Liver (tissue), 9 donors: ENCODE measurements around the gene CATSPER1. TPM values are rescaled to one million over a fixed set of nuclear protein-coding genes. Genes with fewer than 3 reads are reported as not detected.

Experiments
- DNase-seq: peaks from one replicate; pipeline ENCODE4 v3.0.0-alpha.2; 2017; ENCODE audit warnings: low spot score
- H3K27ac ChIP-seq, 2 donors: one replicate each; pipeline ENCODE4 v1.7.0; 2013; ENCODE audit warnings: inconsistent platforms in 2 of 2, low read length in 2 of 2, control low read depth in 1 of 2, low read depth in 1 of 2, mild to moderate bottlenecking in 1 of 2
- H3K27me3 ChIP-seq, 4 donors: one replicate each; pipeline versions ENCODE4 v1.6.1 to v1.7.0; 2013; ENCODE audit warnings: low read length in 3 of 4, inconsistent platforms in 1 of 4, mild to moderate bottlenecking in 1 of 4, moderate library complexity in 1 of 4; ENCODE audit not compliant: control insufficient read depth in 4 of 4, insufficient read depth in 4 of 4
- H3K36me3 ChIP-seq, 4 donors: one replicate each; pipeline versions ENCODE4 v1.6.1 to v1.7.0; 2013; ENCODE audit warnings: low read length in 3 of 4, mild to moderate bottlenecking in 3 of 4, low read depth in 1 of 4, moderate library complexity in 1 of 4; ENCODE audit not compliant: control insufficient read depth in 4 of 4, insufficient read depth in 3 of 4
- H3K4me1 ChIP-seq, 4 donors: one replicate each; pipeline versions ENCODE4 v1.6.1 to v1.7.0; 2013; ENCODE audit warnings: low read length in 3 of 4, mild to moderate bottlenecking in 3 of 4, moderate library complexity in 1 of 4; ENCODE audit not compliant: control insufficient read depth in 4 of 4, insufficient read depth in 4 of 4
- H3K4me3 ChIP-seq, 3 donors: one replicate each; pipeline versions ENCODE4 v1.6.1 to v1.7.0; 2013; ENCODE audit warnings: low read length in 3 of 3, control low read depth in 1 of 3, low read depth in 1 of 3, mild to moderate bottlenecking in 1 of 3
- H3K9ac ChIP-seq, 2 donors: one replicate each; pipeline ENCODE4 v1.7.0; 2013; ENCODE audit warnings: low read length in 2 of 2, mild to moderate bottlenecking in 2 of 2, moderate library complexity in 2 of 2, control low read depth in 1 of 2, low read depth in 1 of 2
- H3K9me3 ChIP-seq, 4 donors: one replicate each; pipeline versions ENCODE4 v1.6.1 to v1.7.0; 2013; ENCODE audit warnings: low read length in 3 of 4; ENCODE audit not compliant: control insufficient read depth in 4 of 4
- EGR1 ChIP-seq, 2 donors: IDR thresholded peaks; 2 replicates each; pipeline ENCODE4 v1.6.1; 2016 to 2018; ENCODE audit warnings: antibody characterized with exemption in 2 of 2, low read depth in 2 of 2
- FOXA1 ChIP-seq: IDR thresholded peaks from 2 replicates; pipeline ENCODE4 v1.6.1; 2016; ENCODE audit warnings: antibody characterized with exemption
- FOXA2 ChIP-seq: IDR thresholded peaks from 2 replicates; pipeline ENCODE4 v1.6.1; 2016; ENCODE audit warnings: antibody characterized with exemption
- GABPA ChIP-seq, 2 donors: IDR thresholded peaks in 1 of 2; conservative IDR thresholded peaks in 1 of 2; 2 replicates each; pipeline ENCODE4 v1.6.1; 2016; ENCODE audit warnings: antibody characterized with exemption in 2 of 2, mild to moderate bottlenecking in 1 of 2, moderate library complexity in 1 of 2
- HNF4A ChIP-seq, 2 donors: conservative IDR thresholded peaks; 2 replicates each; pipeline ENCODE4 v1.6.1; 2016; ENCODE audit warnings: antibody characterized with exemption in 2 of 2, mild to moderate bottlenecking in 2 of 2
- HNF4G ChIP-seq: IDR thresholded peaks from 2 replicates; pipeline ENCODE4 v1.6.1; 2016; ENCODE audit warnings: antibody characterized with exemption
- JUND ChIP-seq, 2 donors: IDR thresholded peaks; 2 replicates each; pipeline ENCODE4 v1.6.1; 2016; ENCODE audit warnings: antibody characterized with exemption in 2 of 2
- MAX ChIP-seq: IDR thresholded peaks from 2 replicates; pipeline ENCODE4 v1.6.1; 2016; ENCODE audit warnings: antibody characterized with exemption
- NR2F2 ChIP-seq: IDR thresholded peaks from 2 replicates; pipeline ENCODE4 v1.6.1; 2016; ENCODE audit warnings: antibody characterized with exemption
- RAD21 ChIP-seq, 2 donors: IDR thresholded peaks; 2 replicates each; pipeline ENCODE4 v1.6.1; 2016; ENCODE audit warnings: antibody characterized with exemption in 2 of 2, mild to moderate bottlenecking in 2 of 2
- RXRA ChIP-seq, 2 donors: IDR thresholded peaks; 2 replicates each; pipeline ENCODE4 v1.6.1; 2017 to 2018; ENCODE audit warnings: antibody characterized with exemption in 2 of 2, mild to moderate bottlenecking in 1 of 2
- SP1 ChIP-seq: IDR thresholded peaks from 2 replicates; pipeline ENCODE4 v1.6.1; 2018; ENCODE audit warnings: antibody characterized with exemption, mild to moderate bottlenecking
- TAF1 ChIP-seq: conservative IDR thresholded peaks from 2 replicates; pipeline ENCODE4 v1.6.1; 2016; ENCODE audit warnings: antibody characterized with exemption, mild to moderate bottlenecking
- YY1 ChIP-seq: IDR thresholded peaks from 2 replicates; pipeline ENCODE4 v1.6.1; 2016; ENCODE audit warnings: antibody characterized with exemption, mild to moderate bottlenecking
- WGBS: extraction: QIAGEN DNeasy Blood & Tissue Kit; methylation state at CpG from one replicate; pipeline ENCODE4 v1.1.7; 2013; 5-methylcytosine and 5-hydroxymethylcytosine counted together
- polyA plus RNA-seq, 2 donors: library from polyadenylated mRNA; stranded (reverse) in 1 of 2; unstranded in 1 of 2; fragments of 200-250 nt in 1 of 2; fragments of >200 nt in 1 of 2; fragmentation: Nextera tagmentation in 1 of 2; extraction: Ambion mirVana in 1 of 2; gene quantifications; one replicate each; pipeline versions ENCODE4 v1.2.1 to v1.2.3, GENCODE V29; 2013 to 2015
- total RNA-seq, 2 donors: library from RNA; depleted of rRNA; stranded (reverse); fragments of >200 nt; gene quantifications; one replicate each; pipeline ENCODE4 v1.2.3, GENCODE V29; 2014
- TF ChIP-seq, protein P1 (sequence below): IDR thresholded peaks from 2 replicates; pipeline ENCODE4 v1.6.1; 2016; ENCODE audit warnings: antibody characterized with exemption, mild to moderate bottlenecking
- TF ChIP-seq, protein P2 (sequence below): IDR thresholded peaks from 2 replicates; pipeline ENCODE4 v1.6.1; 2016; ENCODE audit warnings: antibody characterized with exemption
- TF ChIP-seq, protein P3 (sequence below): IDR thresholded peaks from 2 replicates; pipeline ENCODE4 v1.6.1; 2016; ENCODE audit warnings: antibody characterized with exemption
- TF ChIP-seq, protein P4 (sequence below): fragments of 150-350 bp; IDR thresholded peaks from 2 replicates; pipeline ENCODE4 v1.5.1; 2017; ENCODE audit warnings: improper control_type of control experiment, low read depth, low read length; ENCODE audit not compliant: missing input control
- donor health status: healthy.
- donor health status: healthy.
- donor health status: healthy.
- donor health status: healthy.
- donor health status: healthy.

Gene CATSPER1
- total and polyA plus RNA-seq, 4 donors, result 0.17 TPM; not detected in 3

DNA sequence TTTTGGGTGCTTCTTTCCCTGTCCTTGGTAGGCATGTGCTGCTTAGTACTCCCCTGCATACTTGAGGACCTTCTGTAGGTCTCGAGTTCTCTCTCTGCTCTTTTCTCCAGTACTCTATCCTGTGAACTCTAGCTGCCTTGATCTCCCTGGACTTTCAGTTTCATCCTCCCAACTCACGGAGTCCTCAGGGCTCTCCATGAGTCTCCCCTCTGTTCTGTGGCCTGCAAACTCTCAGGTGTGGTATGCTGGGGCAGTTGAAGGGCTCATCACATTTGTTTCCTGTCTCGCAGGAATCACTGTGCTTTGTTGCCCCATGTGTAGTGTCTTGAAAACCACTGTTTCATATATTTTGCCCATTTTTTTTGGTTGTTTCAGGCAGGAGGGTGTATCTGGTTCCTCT lies 40.5 kb upstream of the CATSPER1 start:
- peaks cover 5 to 40% (median 30%) of the 10 kb centered on the region in 4 donors for H3K4me1 ChIP-seq
- H3K9me3 ChIP-seq, result no peaks in the 10 kb centered on the region
- no peak overlapping the region for H3K4me3 ChIP-seq
- TF ChIP-seq MAX (no peak), NR2F2 (no peak), JUND (IDR thresholded peaks at IDR 0.05) (no peak), SP1 (no peak), EGR1 (IDR thresholded peaks at IDR 0.05; ENCODE audit: low read depth in 2 of 2) (no peak), YY1 (no peak), FOXA2 (no peak), RXRA (IDR thresholded peaks at IDR 0.05) (no peak), RAD21 (IDR thresholded peaks at IDR 0.05) (no peak), FOXA1 (no peak), GABPA (IDR thresholded peaks at IDR 0.05 in 1 of 2, conservative IDR thresholded peaks at IDR 0.05 in 1 of 2) (no peak), HNF4G (no peak), HNF4A (conservative IDR thresholded peaks at IDR 0.05) (no peak), TAF1 (no peak)
- TF ChIP-seq, protein P1, sequence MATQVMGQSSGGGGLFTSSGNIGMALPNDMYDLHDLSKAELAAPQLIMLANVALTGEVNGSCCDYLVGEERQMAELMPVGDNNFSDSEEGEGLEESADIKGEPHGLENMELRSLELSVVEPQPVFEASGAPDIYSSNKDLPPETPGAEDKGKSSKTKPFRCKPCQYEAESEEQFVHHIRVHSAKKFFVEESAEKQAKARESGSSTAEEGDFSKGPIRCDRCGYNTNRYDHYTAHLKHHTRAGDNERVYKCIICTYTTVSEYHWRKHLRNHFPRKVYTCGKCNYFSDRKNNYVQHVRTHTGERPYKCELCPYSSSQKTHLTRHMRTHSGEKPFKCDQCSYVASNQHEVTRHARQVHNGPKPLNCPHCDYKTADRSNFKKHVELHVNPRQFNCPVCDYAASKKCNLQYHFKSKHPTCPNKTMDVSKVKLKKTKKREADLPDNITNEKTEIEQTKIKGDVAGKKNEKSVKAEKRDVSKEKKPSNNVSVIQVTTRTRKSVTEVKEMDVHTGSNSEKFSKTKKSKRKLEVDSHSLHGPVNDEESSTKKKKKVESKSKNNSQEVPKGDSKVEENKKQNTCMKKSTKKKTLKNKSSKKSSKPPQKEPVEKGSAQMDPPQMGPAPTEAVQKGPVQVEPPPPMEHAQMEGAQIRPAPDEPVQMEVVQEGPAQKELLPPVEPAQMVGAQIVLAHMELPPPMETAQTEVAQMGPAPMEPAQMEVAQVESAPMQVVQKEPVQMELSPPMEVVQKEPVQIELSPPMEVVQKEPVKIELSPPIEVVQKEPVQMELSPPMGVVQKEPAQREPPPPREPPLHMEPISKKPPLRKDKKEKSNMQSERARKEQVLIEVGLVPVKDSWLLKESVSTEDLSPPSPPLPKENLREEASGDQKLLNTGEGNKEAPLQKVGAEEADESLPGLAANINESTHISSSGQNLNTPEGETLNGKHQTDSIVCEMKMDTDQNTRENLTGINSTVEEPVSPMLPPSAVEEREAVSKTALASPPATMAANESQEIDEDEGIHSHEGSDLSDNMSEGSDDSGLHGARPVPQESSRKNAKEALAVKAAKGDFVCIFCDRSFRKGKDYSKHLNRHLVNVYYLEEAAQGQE, result no peak
- TF ChIP-seq, protein P2, sequence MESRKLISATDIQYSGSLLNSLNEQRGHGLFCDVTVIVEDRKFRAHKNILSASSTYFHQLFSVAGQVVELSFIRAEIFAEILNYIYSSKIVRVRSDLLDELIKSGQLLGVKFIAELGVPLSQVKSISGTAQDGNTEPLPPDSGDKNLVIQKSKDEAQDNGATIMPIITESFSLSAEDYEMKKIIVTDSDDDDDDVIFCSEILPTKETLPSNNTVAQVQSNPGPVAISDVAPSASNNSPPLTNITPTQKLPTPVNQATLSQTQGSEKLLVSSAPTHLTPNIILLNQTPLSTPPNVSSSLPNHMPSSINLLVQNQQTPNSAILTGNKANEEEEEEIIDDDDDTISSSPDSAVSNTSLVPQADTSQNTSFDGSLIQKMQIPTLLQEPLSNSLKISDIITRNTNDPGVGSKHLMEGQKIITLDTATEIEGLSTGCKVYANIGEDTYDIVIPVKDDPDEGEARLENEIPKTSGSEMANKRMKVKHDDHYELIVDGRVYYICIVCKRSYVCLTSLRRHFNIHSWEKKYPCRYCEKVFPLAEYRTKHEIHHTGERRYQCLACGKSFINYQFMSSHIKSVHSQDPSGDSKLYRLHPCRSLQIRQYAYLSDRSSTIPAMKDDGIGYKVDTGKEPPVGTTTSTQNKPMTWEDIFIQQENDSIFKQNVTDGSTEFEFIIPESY, result no peak
- TF ChIP-seq, protein P3, sequence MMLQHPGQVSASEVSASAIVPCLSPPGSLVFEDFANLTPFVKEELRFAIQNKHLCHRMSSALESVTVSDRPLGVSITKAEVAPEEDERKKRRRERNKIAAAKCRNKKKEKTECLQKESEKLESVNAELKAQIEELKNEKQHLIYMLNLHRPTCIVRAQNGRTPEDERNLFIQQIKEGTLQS, result no peak
- TF ChIP-seq, protein P4, sequence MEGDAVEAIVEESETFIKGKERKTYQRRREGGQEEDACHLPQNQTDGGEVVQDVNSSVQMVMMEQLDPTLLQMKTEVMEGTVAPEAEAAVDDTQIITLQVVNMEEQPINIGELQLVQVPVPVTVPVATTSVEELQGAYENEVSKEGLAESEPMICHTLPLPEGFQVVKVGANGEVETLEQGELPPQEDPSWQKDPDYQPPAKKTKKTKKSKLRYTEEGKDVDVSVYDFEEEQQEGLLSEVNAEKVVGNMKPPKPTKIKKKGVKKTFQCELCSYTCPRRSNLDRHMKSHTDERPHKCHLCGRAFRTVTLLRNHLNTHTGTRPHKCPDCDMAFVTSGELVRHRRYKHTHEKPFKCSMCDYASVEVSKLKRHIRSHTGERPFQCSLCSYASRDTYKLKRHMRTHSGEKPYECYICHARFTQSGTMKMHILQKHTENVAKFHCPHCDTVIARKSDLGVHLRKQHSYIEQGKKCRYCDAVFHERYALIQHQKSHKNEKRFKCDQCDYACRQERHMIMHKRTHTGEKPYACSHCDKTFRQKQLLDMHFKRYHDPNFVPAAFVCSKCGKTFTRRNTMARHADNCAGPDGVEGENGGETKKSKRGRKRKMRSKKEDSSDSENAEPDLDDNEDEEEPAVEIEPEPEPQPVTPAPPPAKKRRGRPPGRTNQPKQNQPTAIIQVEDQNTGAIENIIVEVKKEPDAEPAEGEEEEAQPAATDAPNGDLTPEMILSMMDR, result no peak
- H3K27ac ChIP-seq, result no peak overlapping the region
- DNase-seq, result no peak
- 82% methylated on average over 3 of the region's 3 CpGs for whole genome bisulfite sequencing
- peaks cover 10 to 58% (median 38%) of the 10 kb centered on the region in 4 donors for H3K36me3 ChIP-seq
- H3K9ac ChIP-seq, result no peak overlapping the region
- H3K27me3 ChIP-seq, result no peaks in the 10 kb centered on the region
